IPS DF 19.7 (cell line): ENCODE data around the gene SETD3.

Experiments
- DNase-seq: peaks from one replicate; pipeline ENCODE4 v3.0.0-alpha.2; 2013; ENCODE audit warnings: low read depth, low spot score

Gene SETD3

DNA sequence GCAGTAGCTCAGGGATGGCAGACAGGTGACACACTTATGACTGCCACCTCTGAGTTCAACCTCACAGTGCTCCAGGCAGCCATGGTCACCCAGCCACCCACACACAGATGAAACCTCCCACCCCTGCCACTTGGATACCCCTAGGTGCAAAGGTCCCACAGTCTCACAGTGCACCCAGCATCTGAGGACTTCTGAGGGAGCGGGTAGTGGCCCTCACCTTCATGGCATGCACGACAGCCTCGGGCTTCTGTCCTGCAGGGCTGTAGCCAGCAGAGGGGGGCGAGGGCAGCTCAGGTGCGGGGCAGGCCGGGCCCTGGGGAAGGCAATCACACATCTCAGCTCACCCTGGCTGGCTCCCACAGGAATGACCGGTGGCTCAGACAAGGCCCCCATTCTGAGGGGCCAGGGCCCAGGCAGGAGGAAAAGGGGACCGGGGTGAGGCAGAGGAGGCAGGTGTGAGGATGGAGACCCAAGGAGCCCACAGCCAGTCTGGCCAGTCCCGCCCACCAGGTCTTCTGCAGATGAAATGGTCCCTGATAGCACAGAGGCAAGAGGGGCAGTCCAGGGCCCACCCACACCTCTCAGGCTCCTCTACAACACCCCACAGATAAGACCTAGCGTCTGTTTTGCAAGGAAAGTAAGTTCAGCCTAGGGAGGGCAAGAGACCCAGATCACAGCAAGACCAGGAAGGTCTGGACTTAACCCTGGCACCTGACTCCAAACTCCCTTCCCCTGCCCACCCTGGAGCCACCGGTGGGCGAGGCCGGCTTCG, 36.4 kb upstream of the SETD3 start:
- no peak for DNase-seq

DNA sequence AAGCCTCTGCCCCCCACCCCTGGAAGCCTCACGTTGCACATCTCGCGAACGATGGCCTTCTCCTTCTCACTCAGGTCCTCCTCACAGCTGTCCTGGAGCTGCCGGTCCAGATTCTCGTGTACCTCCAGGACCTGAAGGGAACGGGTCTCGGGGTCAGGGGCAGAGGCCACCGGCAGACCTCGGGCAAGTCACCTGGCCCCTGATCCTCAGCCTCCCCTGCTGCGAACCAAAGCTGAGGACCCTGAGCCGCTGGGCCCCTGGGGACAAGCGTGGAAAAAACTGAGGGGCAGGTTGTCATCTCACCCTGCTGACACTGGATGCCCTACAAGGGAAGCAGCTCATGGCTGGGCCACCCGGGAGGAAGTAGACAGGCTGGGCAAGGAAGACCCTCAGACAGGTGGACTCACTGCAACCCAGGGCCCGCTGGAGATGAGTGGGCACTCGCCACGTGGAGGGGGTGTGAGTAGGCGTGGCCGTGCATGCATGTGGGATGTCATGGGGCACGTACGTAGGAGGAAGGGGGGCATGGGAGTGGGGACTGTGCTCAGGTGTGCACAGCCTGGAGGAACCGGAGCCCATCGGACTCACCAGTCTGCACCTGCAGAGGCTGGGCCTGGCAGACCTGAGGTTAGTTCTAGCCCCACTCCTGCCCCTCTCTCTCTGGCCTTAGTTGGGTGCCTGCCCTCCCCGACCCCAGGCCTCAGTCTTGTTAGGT, 35.7 kb upstream of the SETD3 start:
- DNase-seq = no peak

DNA sequence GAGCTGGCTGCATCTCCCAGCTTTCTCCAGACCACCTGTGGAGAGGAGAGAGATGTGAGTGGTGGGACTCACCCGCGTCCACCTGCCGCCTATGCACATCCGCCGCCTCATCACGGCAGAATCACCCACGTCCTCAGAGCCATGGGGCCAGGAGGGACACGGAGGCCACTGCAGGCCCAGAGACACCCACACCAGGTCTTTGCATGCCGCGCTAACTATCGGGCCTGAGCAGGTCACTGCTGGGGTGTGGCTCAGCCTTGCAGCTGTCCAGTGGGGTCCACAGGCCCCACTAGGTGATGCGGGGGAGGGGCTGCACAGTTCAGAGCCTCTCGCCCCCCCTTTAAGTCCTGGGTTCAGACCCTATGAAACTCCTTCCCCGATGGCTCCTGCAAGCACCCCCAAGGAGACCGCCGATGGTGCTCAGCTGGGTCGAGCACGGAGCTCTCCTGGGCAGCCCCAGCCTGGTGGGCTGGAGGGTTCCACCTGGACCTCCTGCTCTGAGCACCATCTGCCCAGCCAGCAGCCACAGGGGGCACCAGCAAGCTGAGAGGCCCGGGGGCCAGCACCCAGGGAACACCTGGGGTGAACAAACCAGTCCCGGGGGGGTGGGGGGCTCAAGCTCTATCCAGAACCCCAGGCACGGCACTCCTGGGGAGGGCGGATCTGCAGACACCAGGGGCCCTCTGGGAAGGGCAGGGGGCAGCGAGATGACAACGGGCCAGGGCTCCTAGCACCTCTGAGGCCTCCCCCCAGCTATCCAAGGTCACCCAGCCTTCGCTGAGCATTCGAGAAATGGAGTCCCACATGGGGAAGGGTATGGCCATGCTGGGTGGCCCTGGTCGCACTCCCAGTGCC, 34.9 kb upstream of the SETD3 start:
- no peak for DNase-seq

DNA sequence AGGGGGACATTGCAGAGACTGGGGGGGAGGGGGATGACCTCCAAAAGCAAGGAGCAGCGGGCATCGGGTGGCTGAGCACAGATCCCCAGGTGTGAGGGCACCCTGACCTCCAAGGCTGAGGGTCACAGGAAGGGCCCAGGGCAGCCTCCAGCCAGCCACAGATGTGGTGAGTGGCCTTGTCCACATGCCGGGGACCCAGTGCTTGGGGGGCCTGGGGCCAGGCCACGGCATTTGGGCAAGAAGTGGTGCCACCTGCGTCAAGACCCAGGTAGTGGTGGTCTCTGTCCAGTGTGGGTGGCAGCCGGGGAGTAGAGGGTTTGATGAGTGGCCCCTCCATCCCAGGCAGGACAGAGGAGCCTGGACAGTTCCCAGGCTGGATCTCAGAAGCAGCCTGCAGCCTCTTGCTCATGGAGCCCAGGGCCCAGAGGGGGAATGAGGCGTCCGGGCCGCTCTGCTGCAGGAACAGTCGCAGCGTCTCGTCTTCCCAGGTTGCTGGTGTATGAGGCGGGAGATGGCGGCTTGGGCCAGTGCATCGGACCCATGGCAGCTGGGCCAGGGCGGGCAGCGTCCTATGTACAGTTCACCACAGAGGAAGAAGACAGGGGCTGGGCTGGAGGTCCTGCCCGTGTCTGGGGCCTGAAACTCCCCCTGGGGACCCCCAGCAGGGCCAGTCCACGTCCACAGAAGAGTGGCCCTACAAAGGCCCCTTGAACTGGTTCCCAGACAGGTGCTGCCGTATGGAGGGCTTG, 34.1 kb upstream of the SETD3 start:
- DNase-seq = no peak

DNA sequence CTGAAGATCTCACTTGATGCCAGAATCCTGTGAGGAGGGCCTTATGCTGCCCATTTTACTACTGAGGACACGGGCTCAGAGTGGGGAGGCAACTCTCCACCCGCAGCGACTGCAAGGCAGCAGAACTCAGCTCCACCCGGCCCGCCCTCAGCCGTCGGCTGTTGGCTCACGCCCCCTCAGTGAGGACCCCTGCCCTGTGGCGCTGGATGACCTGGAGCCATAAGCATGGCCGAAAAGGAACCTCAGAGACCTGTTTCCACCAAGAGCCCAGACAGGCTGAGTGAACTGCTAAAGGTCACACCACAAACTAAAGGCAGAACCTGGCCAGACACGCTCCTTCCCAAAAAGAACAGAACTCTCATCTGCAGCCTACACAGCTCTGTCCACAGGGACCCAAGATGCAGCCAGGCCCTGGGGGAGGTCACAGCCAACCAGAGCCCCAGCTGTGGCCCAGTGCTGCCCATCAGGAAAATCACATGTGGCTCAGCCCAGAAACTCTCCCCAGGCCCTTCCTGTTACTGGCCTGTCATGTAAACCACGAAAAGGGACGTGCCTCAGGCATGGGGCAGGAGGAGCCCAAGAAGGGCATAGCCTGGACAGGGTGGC, 33.4 kb upstream of the SETD3 start:
- no peak for DNase-seq

DNA sequence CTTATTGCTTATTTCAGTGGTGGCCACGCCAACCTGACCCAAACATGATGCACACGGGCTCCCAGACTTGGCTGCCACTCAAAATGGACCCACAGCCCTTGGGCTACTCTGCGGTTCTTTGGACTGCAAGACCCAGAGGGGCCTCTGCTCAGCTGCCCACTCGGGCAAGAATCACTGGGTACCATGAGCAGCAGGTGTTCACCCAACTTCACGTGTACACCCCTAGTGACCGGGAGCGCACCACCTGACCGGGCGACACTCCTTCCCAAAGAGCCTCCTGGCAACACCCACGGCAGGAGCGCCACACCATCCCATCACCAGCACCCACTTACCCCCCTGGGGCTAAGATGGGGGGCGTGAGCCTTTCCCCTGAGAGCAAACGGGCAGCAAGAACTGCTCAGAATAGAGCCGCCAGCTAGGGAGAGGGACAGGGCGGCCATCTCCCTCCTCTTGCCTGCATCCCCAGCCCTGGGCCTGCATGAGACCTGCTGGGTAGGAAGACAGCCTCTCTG, 32.6 kb upstream of the SETD3 start:
- DNase-seq = no peak

DNA sequence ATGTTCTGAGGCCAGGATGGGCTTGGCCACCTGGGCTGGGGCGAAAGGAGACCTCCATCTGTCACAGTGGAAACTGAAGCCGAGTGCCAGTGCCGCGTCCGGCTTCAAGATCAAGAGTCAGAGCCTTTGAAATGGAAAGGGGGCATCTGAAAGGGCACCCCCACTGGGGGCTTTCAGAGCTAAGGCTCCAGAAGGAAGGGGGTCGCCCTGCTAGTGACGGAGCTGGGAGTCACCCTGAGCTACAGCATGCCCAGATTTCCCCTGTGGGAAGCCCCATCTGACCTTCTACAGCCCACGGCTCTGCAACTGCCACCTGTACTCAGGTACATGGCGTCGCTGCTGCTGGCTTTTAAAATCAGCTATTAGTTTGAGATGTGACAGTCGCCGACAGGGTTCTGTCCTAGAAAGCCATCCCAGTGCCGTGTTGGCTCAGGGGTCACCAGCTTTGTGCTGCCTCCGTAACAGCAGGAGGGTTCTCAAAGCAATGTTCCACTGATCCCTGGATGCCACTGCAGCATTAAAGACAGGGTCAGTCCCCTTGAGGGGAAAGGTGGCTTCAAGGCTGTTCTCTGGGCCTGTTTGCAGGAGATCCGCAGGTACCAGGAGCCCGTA, 32.0 kb upstream of the SETD3 start:
- DNase-seq = no peak

DNA sequence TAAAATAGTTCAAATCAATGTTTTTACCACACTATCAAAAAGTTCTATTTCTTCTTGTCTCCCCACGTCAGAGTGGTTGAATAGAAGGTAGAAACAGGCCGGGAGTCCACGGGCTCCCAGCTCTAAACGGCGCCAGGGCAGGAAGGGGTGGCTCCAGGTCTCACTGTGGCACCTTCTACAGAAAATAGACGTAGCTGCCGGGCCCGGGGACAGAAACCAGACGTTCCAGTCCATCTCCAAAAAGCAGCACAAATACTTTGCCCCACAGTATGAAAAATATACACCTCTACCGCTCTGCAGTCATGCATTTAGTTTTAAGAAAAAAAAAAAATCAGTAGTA, 31.4 kb upstream of the SETD3 start:
- no peak for DNase-seq

DNA sequence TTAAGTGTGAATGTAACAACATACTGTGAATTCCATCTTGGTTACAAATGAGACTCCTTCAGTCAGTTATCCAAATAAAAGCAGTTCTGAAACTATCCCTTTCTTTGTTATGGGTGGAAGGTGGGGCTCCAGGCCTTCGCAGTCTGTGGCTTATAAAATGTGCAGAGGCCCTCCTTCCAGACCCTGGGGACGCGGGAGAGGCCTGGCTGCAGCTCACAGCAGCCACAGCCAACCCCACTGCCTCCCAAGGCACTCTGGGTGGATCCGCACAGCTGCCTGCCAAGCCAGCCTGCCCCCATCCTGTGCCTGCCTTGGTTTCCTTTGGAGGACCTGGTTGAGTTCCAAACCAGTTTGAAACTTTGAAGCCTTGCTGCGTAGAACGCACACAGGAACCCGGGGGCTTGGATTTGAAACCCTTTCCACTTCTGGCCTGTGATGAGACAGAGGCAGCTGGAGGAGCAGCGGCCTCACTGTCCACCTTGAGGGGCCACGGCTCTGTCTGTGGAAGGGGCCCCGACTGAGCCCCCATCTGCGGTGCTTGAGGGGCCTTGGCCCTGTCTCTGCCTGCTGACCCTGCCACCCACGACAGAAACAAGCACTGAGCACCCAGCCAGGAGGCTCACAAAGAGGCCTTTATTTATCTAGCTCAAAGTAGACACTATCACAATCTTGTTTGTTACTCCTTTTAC, 30.9 kb upstream of the SETD3 start:
- no peak for DNase-seq

DNA sequence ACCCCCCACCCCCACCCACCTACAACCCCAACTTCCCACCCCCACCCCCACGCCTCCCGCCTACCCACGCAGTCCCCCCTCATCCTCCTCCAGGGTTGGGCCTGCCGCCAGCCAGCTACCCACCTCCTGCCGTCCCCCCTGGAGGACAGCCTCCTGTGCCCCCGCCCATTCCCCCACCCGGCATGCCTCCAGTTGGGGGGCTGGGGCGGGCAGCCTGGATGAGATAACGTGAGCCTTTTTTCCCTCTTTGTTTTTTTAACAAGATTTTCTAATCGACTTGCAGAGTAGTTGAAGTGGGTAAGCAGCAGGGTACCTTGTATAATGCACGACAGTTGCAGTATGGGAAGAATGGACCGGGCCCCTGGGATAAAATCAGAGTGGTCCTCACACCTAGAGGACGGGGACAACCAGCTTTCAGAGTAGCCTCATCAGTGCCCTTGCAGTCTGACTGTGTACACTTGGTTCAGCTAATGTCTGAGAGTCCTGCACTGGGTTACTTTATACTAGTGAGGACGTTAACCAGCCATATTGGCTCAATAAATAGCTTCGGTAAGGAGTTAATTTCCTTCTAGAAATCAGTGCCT, 30.0 kb upstream of the SETD3 start:
- DNase-seq = no peak

DNA sequence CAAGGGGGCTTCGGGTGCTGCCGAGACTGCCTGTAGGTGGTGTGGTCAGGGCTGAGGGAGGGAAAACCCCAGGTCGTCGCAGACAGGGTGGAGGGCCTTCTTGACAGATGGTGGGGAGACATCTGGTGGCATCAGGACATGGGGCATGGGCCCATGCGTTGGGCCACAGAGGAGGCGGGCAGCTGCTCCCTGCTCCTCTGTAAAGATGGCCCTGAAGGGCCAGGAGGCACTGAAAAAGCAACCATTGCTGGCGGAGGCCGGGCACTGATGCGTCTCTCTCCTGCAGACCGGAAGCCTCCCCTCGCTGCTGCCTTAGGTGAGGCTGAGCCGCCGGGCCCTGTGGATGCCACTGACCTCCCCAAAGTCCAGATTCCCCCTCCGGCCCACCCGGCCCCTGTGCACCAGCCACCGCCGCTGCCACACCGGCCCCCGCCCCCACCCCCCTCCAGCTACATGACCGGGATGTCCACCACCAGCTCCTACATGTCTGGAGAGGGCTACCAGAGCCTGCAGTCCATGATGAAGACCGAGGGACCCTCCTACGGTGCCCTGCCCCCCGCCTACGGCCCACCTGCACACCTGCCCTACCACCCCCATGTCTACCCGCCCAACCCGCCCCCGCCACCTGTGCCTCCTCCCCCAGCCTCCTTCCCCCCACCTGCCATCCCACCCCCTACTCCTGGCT, 29.4 kb upstream of the SETD3 start:
- DNase-seq = no peak

DNA sequence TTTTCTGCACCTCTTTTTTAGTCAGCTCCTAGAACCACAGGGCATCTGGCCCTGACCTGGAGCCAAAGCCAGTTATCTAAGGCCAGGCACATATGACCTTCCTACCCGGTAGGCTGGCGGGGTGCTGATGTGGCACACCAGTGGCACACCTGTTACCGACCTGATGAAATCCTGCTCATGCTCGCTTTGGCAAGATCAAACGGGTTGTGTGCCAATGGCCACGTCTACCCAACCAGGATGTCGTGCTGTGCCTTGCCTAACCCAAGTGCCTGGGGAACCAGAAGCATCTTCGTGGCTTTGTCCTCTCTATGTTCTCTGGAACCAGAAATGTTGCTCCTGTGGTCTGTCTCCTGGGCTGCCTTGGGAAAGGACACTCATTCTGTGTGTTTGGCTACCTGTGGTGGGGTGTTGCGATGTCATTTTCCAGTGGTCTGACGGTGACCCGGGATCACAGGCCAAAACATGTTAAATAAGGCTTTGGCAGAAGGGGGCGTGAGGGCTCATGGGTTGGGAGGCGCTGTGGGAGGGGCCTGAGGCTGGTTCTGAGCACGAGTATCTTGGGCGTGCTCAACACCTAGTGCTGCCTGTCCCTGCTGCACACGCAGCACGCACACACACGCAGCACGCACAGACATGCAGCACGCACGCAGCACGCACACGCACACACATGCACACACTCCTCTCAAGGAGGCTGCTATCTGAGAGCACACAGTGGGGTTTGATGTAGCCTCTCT, 28.4 kb upstream of the SETD3 start:
- no peak for DNase-seq

DNA sequence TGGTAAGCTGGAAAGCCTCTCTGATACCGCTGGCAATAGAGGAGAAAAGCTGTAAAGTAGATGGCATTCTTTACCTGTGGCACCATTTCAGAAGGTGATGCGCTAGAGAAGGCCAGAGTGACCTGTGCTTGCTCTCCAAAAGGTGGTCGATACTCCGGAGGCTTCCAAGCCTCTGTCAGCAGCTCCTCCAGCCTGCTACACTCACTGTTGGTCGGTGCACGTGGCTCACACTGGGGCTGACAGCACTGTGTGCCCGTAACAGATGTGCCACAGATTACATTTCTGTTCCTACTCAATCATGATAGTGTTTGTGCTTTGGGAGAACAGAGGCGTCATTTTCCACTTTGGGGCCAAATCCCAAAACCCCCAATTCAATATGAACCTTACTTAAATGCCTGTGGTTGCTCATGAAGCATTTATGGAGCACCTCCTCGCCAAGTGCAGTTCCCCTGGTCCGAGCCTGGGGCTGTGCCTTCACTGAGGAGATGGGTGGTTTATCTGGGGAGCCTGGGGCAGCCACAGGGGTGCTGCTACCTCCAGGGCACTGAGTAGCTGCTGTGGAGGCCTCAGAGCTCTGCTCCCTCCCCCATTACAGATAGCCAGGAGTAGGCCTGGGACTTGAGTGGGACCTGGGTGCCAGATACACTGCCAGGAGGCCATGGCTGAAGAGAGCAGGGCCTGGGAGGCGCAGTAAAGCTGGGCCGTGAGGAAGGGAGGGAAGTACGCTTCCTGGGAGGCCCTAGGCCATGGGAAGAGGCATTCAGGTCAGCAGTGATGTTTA, 27.4 kb upstream of the SETD3 start:
- DNase-seq = no peak

DNA sequence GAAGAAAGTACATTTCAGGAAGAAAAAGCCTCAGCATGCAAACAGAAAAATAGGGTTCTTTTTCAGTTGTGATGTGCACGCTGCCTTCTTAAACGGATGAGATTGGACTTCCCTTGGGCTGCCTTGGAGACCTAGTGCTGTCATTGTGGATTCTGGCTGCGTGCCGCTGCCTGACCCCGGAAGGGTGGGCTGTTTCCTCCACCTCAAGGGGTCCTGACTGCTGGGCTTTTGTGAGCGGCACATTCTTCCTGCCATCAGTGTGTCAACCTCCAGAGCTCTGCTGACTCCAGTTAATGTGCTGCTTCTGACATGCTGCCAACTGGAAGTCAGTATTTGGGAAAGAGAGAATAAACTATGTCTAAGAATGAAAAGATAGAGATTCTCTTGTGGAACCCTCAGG, 25.6 kb upstream of the SETD3 start:
- DNase-seq = no peak

DNA sequence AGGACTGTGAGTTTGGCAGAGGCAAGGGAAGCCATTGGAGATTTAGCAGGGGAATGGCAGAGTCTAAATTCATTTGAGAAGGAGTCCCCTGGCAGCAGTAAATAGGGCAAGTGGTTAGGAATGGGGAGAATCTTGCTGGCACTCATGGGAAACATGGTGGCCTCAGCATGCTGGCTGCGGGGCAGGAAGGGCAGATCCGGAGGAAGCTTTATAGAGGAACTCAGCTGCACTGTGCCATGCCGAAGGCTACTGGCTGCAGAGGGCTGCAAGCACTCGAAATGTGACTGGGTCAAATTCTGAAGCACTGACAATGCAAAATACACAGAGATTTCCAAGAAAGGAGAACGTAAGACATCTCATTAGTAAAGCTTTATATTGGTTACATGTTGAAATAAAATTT, 24.4 kb upstream of the SETD3 start:
- no peak for DNase-seq

DNA sequence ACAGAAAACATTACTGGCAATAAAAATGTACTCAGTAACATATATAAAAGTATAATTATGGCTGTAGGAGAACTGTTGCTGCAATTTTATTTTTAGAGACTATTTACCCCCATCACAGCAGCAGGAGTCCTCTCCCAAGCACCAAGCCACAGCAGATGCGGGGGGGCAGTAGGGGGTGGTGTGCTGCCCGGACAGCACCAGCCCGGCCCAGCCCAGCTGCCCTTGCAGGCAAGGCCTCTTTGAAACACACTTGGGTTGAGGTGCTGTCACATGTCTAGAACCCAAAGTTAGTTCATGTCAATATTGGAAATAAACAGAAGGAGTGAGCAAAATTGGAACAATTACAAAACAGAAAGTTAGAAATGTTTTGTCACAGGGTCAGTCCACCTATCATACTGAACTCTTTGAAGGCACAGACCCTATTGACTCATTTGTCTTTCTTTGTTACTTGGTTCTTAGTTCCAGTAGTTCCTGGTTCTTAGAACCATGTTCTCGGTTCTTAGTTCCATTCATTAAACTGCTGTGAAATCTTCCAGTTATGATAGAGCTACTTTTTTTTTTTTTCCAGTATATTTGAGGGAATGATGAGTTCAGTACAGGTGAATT, 23.3 kb upstream of the SETD3 start:
- DNase-seq = no peak

DNA sequence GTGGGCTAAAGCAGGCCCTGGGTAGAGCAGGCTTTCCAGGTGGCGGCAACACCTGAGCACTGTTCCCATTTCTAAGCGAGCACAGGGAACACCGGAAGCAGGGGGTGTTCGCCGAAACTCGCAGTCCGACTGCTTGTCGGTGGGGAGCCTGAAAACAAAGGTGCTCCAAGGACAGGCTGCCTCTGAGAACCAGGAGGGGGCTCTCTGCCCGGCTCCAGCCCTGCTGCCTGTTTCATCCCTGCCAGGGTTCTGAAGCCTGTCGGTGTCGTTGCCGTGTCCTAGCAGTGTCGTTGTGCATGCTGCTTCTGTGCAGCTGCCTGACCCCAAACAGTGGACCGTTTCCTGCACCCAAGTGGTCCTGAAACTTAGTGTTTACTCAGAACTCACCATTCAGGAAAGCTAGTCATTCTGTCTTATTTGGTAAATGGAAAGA, 22.3 kb upstream of the SETD3 start:
- DNase-seq = peak; percentile 56
